GM19240 (cell line): ENCODE results near the gene CPA1.
"Not testable (repeated sequence)": the region's sequence is repeated elsewhere in the genome, so short reads cannot be mapped to it uniquely, and the experiment has no call there.

ENCODE experiments used
- DNase-seq: peaks from one replicate; pipeline ENCODE4 v3.0.0; 2011; ENCODE audit warnings: low spot score; ENCODE audit not compliant: insufficient read length

Gene CPA1

DNA sequence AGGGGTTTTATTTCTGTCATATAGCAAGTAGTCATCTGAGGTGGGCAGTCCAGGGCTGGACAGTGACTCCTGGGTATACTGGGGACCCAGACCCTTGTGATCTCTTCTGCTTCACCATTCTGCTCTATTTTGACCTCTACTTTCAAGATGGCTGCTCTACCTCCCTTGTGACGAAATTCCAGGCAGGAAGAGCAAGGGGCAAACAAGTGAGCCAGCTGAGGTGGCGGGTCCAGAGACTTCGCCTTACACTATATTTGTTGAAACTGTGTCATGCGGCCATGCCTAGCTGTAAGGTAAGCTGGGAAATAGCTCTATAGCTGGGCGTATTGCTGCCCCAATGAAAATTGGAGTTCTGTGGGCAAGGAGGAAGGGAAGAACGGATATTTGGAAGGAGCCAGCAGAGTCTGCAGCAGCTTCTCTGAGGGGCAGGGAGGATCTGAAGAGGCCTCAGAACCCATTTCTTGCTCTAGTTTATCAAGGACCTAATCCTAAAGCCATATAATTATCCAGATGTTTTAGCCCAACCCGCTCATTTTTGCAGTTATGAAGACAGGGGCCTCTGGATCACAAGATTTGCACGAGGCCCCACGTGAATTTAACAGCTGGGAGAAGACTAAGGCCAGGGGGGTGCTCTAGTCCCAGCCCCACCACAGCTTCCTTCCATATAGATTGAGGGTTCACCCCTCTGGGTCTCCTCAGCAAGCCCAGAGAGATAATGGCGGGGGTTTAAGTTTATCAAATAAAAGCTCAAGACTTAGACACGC is 7.7 kb upstream of the CPA1 start:
- no peak for DNase-seq

DNA sequence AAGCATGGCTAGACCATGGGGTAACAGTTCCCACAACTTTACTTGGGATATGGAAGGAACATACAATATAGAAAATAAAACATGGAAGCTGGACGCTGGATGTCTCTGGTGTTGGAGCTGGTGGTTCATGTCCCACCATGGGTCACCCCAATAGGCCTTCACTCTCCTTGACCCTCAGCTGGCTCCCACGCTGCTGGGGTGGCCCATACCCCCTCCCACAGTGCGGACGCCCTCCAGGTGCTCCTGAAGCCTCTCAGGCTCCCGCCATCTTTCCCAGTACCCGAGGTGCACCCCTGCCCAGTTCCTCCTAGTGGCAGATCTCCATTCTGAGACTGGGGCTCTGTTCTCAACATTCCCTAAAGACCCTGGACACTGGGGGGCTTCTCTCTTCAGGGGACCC is 5.8 kb upstream of the CPA1 start:
- no peak for DNase-seq

DNA sequence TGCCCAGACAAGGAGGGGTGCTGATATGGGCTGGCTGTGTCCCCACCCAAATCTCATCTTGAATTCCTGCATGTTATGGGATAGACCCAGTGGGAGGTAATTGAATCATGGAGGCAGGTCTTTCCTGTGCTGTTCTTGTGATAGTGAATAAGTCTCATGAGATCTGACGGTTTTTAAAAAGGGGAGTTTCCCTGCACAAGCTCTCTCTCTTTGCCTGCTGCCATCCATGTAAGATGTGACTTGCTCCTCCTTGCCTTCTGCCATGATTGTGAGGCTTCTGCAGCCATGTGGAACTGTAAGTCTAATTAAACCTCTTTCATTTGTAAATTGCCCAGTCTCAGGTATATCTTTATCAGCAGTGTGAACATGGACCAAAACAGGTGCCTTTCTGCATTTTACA is 3.8 kb upstream of the CPA1 start:
- DNase-seq = not testable (repeated sequence)

DNA sequence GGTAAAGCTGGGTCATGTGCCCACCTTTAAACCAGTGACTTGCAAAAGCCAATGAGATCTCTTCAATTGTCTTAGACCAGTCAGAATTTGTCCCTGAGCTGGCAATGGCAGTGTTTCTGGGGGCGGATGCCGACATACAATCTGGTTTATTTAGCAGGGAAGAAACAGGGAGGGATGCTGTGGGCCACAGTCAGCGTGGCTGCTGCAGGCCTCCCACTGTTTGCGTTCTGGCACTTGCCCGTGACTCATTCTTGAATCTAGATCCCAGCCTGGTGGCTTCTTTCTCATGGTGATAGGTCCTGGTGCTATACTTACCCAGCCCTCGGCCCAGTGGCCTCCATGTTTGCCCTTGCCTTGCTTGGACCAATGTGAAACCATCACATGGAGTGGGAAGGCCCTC is 3.1 kb upstream of the CPA1 start:
- DNase-seq = no peak

DNA sequence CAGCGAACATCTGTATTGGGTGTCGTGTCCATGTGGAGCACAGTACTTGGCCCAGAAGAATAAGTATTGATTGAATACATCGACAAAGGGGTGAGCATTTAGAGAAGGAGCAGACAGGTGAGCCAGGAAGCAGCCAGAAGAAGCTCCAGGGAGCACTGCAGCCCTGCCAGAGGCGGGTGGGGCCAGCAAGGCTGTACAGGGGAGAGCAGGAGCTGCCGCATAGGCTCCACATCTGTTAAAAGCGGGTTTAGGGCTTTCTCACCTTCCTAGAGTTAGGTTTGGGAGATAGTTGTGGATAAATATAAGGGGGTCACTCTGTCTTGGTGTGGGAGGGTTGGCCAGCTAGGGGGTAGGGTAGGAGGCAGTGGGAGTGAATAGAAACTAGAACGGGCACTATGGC is 1.3 kb upstream of the CPA1 start:
- no peak for DNase-seq

DNA sequence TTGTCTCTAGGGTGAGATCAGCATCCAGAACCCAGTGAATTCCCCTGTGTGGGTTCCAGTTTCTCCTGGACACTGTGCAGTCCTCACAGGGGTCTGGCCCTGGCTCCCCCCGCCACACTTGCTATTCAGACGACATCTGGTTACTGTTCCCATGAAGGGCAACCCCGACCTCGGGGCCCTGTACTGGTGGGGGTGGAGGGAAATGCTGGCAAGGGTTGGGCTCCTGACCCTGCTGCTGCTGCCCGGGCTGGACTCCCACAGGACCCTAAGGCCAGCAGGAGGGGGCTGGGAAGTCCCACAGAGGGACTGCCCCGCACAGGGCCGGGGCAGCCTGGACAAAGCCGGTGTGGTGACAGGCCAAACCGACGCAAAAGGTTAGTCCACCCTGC is 768 bp upstream of the CPA1 start:
- DNase-seq = no peak

DNA sequence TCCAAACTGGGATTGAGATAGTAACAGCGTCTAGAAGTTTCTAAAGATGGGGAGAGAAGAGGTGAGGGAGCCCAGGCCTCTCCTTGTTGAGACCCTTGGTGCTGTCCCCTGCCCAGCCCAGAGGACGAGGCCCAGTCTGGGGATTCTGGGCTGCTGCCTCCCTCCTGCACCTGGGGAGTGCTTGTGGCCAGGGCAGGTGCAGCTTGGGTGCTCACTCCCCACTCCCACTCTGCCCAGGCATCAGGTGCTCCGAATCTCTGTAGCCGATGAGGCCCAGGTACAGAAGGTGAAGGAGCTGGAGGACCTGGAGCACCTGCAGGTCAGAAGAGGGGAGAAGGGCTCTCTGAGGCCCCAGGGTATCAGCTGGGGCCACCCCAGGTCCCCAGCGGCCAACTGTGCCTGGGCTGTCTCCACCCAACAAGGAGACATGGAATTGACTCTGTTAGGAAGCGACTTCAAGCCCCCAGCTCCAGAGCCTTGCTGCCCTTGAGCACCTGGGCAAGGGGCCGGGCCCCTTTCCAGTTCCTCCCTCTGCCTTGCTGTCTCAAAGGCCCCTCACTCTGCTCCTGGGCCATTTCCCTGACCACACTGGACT is 664 bp downstream of the CPA1 start:
- DNase-seq = no peak

DNA sequence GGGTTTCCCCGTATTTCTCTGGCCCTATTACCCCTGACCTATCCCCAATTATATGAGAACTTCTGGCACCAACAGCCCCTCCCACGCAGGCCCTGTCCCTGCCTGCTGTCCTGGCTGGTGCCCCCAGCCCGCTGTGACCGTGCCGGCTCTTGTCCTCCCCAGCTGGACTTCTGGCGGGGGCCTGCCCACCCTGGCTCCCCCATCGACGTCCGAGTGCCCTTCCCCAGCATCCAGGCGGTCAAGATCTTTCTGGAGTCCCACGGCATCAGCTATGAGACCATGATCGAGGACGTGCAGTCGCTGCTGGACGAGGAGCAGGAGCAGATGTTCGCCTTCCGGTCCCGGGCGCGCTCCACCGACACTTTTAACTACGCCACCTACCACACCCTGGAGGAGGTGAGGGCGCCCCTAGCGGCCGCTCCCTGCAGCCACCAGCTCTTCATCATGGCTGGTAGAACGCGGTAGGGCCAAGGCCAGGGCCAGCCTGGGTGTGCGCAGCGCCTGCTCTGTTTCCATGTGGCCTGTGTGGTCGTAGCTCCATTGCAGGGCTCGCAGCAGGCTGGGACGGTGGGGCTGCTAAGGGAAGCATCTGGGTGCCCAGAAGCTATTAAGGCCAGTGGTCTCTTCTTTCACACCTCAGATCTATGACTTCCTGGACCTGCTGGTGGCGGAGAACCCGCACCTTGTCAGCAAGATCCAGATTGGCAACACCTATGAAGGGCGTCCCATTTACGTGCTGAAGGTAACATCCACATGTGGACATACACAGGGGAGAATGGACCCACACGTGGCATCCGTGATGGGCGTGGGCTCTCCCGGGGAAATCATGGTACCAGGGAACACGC is 1.4 kb downstream of the CPA1 start:
- no peak for DNase-seq

DNA sequence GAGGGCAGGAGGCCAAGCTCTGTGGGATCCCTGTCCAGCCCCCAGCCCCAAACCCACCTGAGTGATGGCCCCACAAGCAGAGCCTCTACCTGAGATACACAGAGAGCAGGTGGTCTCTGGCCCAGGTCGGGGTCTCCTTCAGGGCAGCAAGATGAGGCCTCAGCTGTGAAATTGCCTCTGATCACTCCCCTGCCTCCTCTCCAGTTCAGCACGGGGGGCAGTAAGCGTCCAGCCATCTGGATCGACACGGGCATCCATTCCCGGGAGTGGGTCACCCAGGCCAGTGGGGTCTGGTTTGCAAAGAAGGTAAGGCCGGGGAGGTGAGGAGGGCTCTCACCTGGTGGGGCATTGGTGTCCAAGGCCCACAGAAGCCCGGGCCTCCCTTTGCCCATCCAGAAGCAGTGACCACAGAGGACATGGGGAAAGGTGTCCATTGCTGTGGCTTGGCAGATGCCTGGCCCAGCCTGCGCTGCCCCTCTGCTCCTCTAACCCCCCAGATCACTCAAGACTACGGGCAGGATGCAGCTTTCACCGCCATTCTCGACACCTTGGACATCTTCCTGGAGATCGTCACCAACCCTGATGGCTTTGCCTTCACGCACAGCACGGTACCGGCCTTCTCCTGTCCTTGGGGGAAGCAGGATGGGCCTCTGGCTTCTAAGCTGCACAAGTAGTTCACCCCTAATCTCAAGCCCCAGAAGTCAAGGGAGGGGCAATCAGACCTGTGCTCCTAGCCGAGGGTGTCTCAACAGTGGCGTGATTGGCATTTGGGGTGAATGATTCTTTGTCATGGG is 3.1 kb downstream of the CPA1 start:
- no peak for DNase-seq

DNA sequence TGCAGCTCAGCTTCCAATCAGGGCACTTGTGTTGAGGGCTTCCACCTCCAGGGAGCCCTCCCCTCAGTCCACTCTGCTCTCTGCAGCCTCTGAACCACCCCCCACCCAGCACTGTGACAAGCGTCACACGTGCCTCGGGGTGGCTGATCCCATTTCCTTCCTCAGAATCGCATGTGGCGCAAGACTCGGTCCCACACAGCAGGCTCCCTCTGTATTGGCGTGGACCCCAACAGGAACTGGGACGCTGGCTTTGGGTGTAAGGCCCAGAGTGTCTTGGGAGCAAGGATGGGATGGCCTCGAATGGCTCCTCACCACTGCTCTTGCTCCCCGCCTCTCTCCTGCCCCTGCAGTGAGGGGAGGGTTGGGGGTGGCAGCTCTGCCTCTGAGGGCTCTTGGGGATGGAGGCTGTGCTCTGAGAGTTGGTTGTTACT is 4.1 kb downstream of the CPA1 start:
- no peak for DNase-seq

DNA sequence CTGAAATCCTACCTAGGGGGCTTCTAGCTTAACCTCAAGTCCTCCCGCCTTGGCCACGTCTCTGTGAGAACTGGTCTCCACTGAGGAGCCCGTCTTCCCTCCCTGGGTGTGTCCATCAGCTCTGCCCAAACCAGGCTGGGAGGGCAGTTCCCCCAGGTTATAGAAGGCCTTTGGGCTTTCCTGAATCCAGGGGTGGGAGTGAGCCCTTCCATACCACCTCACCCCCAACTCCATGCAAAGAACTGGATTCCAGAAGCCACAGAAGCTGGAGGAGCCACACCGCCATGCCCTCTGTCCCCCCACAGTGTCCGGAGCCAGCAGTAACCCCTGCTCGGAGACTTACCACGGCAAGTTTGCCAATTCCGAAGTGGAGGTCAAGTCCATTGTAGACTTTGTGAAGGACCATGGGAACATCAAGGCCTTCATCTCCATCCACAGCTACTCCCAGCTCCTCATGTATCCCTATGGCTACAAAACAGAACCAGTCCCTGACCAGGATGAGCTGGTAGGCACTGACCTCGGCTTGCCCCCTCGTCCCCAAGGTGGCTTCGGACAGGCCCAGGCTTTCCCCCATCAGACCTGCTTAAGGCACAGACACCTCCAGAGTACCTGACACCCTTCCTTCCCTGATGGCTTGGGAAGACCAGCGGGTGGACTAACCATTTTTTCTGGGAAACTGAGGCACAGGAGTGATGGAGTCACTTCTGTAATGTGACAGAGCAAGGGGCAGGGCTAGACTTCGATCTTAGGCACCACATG is 4.7 kb downstream of the CPA1 start:
- DNase-seq = no peak

DNA sequence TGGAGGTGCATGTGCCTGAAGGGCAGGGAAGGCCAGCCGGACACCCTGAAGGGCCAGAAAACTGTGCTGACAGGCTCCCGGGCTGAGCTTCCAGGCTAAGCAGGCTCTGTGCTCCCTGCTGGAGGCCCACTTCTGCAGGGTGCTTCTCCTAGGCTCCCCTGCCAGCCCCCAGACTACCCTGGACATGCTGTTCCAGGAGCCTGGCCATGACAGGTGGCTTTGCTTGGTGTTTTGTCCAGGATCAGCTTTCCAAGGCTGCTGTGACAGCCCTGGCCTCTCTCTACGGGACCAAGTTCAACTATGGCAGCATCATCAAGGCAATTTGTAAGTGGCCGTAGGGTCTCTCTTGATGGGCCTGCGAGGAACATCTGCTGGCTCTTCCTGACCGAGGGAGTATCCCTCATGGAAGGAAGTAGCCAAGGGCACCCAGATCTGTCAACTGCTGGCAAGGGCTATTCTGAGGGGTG is 5.3 kb downstream of the CPA1 start:
- no peak for DNase-seq

DNA sequence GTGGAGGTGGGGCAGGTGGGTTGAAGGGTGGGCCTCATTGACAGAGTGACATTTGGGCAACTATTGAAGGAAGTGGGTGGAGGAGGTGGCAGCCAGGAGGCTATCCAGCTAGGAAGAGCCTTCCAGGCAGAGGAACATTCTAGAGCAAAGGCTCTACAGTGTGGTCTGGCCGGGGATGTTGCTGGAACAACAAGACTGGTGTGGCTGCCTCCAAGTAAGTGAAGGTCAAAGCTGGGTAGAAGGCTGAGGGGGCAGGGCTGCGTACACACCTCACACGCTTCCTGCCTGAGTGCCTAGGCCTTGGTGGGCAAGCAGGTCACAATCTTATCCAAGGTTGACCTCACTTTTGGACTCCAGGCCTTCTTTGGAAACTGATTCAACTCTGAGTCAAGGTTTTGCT is 6.6 kb downstream of the CPA1 start:
- no peak for DNase-seq

DNA sequence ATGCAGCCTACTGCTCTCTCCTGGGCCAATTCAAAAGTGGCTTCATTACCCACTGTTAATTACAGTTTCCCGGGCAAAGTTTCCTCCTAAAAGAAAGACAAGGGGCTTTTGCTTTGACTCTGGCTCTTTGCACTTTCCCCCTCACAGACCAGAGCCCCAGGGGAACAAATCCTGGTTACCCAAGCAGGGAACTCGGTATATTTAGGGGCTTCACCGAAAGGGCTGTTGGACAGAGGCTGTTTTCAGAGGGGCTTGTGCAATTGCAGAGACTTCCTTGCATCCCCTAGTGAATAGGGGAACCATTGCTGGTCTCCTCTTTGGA is 7.0 kb downstream of the CPA1 start:
- DNase-seq = no peak

DNA sequence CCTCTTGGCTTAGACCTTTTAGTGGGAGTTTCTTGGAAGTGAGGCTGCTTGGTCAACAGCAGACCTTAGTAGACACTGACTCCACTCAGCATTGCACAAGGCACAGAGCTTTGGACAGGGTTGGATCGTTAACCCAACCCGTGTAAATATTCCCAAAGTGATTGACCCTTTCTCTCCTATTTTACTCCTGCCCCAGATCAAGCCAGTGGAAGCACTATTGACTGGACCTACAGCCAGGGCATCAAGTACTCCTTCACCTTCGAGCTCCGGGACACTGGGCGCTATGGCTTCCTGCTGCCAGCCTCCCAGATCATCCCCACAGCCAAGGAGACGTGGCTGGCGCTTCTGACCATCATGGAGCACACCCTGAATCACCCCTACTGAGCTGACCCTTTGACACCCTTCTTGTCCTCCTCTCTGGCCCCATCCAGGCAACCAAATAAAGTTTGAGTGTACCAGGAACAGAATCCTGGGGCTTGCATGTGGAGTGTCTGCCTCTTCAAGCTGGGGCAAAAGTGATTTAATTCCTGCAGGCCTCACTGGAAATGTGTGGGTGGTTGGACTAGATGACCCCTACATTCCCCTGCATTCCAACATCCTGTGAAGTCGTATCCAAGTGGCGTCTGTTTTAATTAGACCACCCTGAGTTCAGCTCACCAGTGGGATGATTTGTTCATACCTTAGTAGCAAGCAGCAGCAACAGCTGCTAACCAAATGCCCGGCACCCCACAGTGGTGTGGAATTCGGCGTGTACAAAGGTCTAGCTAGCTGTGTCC is 7.5 kb downstream of the CPA1 start:
- no peak for DNase-seq

DNA sequence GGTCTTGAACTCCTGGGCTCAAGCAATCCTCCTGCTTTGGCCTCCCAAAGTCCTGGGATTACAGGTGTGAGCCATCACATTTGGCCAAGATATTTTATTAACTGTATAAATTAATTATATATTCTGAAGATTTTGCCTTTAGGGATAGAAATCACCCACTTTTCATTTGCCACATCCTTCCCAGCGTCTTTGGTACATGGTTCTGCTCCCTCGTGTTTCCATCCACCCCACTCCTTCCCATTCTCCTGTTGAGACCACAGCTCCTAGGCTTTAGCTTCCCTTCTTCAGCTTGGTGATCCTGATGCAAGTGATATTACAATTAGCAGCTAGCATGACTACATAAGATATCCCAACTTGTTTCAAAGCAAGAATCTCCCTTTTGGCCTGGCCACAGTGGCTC is 8.4 kb downstream of the CPA1 start:
- DNase-seq = no peak

DNA sequence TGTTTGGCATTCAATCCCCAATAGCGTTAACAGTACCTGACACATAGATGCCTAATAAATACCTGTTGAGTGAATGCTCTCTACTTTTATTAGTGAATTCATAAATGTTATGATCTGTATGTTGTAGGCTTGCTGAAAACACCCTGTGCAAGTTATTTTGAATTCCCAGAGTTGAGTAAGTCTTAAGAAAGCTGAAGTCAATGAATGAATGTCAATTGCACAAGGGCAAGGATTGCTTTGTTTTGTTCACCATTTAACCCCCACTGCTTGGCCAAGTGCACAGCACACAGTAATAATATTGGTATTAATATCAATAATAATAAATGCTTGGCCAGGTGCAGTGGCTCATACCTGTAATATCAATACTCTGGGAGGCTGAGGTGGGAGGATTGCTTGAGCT is 10.2 kb downstream of the CPA1 start:
- DNase-seq = no peak

DNA sequence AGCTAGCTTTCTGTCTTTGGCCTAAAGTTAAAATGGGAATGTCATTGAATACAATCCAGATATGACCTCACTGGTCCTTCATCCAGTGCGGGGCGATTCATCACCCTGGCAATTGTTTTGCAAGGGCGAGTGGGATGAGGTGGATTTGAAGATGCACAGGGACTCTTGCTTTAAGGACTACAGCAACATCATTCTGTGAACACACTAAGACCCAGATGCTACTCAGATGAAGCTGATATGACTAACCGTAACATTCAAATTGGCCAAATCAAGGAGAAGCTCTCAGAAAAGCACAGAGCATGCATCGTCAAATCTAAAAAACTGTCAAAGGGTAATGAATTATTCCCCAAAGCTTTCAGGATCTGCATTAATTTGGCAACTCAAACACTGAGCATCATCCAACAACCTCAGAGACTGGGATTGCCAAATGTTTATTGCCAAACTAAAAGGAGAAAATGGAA is 12.8 kb downstream of the CPA1 start:
- DNase-seq = no peak

DNA sequence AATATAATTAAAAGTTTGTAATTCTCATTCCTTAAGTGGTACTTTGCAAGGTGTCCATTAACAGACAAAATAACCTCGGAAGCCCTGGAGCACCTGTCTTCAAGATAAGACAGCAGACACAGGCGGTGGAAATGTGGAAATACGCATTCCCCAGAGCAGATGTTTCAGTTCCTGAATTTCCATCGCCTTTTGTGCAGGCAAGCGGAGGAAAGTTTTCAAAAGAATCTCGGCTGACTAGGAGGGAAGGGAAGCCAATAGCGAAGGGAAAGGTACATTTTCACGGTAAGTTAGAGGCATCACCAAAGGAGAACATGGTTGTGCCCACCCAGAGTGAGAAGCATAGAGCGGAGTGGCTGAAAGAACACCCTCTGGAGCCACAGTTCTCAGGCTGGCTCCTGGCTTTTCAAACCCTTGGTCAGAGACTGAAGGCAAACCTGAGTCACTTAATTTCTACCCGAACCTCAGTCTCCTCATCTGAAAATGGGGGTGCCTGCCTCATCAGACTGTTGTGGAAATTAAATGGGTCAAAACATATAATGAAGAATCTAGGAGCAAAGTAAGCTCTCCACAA is 13.6 kb downstream of the CPA1 start:
- DNase-seq = no peak
